Esophagus squamous epithelium (tissue), 5 donors: ENCODE measurements around the gene ADAM12. TPM values are rescaled to one million over a fixed set of nuclear protein-coding genes. Genes with fewer than 3 reads are reported as not detected.

ENCODE experiments used
- DNase-seq: peaks from one replicate; lab custom pipeline; 2025; lab: John Stamatoyannopoulos, UW
- H3K27ac ChIP-seq, 4 donors: fragments of 200-600 bp; sonication (generic); one replicate each; pipeline ENCODE4 v1.5.1; 2016 to 2019; ENCODE audit warnings: mild to moderate bottlenecking in 1 of 4
- H3K27me3 ChIP-seq, 4 donors: fragments of 200-600 bp; sonication (generic); 1 replicate in 3 of 4; 2 replicates in 1 of 4; pipeline versions ENCODE4 v1.5.1 to v1.6.0; 2017 to 2021; ENCODE audit warnings: antibody characterized with exemption in 1 of 4
- H3K36me3 ChIP-seq, 3 donors: fragments of 200-600 bp; sonication (generic); one replicate each; pipeline ENCODE4 v1.5.1; 2016 to 2019
- H3K4me1 ChIP-seq, 3 donors: fragments of 200-600 bp; sonication (generic); one replicate each; pipeline ENCODE4 v1.5.1; 2017 to 2019
- H3K4me3 ChIP-seq, 4 donors: fragments of 200-600 bp; sonication (generic); 1 replicate in 3 of 4; 2 replicates in 1 of 4; pipeline ENCODE4 v1.5.1; 2016 to 2019; ENCODE audit warnings: mild to moderate bottlenecking in 2 of 4, moderate library complexity in 1 of 4
- H3K9me3 ChIP-seq, 3 donors: fragments of 200-600 bp; sonication (generic); one replicate each; pipeline ENCODE4 v1.5.1; 2016 to 2019
- CTCF ChIP-seq, 6 experiments: fragments of 450-650 bp in 4 of 6; fragments of 200-600 bp in 2 of 6; sonication (generic) in 2 of 6; IDR thresholded peaks; one replicate each; pipeline ENCODE4 v1.5.1; 2016 to 2019; ENCODE audit warnings: antibody characterized with exemption in 6 of 6, mild to moderate bottlenecking in 4 of 6, moderate library complexity in 4 of 6
- POLR2A ChIP-seq, 4 donors: fragments of 450-650 bp; IDR thresholded peaks; one replicate each; pipeline ENCODE4 v1.6.1; 2017; ENCODE audit warnings: antibody characterized with exemption in 4 of 4, mild to moderate bottlenecking in 4 of 4, moderate library complexity in 3 of 4
- WGBS, 2 donors: methylation state at CpG; one replicate each; pipeline ENCODE4 v1.1.5; 2018; 5-methylcytosine and 5-hydroxymethylcytosine counted together
- intact Hi-C: fragments of 100-400 bp; cut with DNase I; formaldehyde crosslinking; loops from one replicate; pipeline ENCODE4 v1.15.0; 2022
- total RNA-seq, 4 donors: library from RNA; depleted of rRNA; stranded (reverse); fragments of >200 nt; gene quantifications; one replicate each; pipeline ENCODE4 v1.1.0, GENCODE V29; 2016
- donor health status: DM: yes; HTN: yes; CAD: no.

ADAM12 gene
- total RNA-seq, 4 donors from 2014 or later: 0.57 to 1.1 (median 0.76) TPM; not detected in 1

GRCh38 chr10:125992254-125992653 is 396.0 kb downstream of the ADAM12 start:
- no peaks in the 10 kb centered on the region for H3K27me3 ChIP-seq
- no peak for TF ChIP-seq CTCF (IDR thresholded peaks at IDR 0.05)
- TF ChIP-seq POLR2A (IDR thresholded peaks at IDR 0.05): no peak
- WGBS, 2 donors: 67 to 80% methylated on average over 7 of the region's 7 CpGs
- H3K9me3 ChIP-seq: no peaks in the 10 kb centered on the region
- H3K4me3 ChIP-seq: no peak overlapping the region
- no peak for DNase-seq
- no peaks in the 10 kb centered on the region for H3K36me3 ChIP-seq
- H3K4me1 ChIP-seq: no peaks in the 10 kb centered on the region
- intact Hi-C loops: no loop called here
- H3K27ac ChIP-seq: no peak overlapping the region

GRCh38 chr10:125991392-125991791 is 396.9 kb downstream of the ADAM12 start:
- Histone ChIP-seq H3K27me3 (no peaks in the 10 kb centered on the region), H3K9me3 (no peaks in the 10 kb centered on the region), H3K4me1 (no peaks in the 10 kb centered on the region), H3K36me3 (no peaks in the 10 kb centered on the region), H3K27ac (no peak overlapping the region), H3K4me3 (no peak overlapping the region)
- intact Hi-C loops: no loop called here
- no peak for DNase-seq
- 64 to 67% methylated on average over 1 of the region's 1 CpG for WGBS, 2 donors
- no peak for TF ChIP-seq CTCF (IDR thresholded peaks at IDR 0.05)
- TF ChIP-seq POLR2A (IDR thresholded peaks at IDR 0.05): no peak

DNA sequence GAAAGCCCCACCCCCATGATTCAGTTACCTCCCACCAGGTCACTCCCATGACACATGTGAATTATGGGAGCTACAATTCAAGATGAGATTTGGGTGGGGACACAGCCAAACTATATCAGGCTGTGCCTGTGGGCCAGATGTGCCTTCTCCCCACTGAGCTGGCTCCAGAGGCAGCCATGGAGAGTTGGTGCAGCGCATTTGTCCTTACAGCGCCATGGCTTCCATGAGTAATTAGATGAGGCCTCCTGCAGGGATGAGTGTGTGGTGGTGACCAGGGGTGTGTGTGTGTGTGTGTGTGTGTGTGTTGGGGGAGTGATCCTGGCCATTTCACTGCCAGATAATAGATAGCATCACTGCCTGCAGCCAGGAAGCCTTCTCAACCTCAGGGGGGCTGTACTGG is 397.3 kb downstream of the ADAM12 start:
- TF ChIP-seq CTCF (IDR thresholded peaks at IDR 0.05): no peak
- no peak for TF ChIP-seq POLR2A (IDR thresholded peaks at IDR 0.05)
- WGBS, 2 donors: 100% methylated on average over 2 of the region's 2 CpGs
- Histone ChIP-seq H3K4me3 (no peak overlapping the region), H3K36me3 (no peaks in the 10 kb centered on the region), H3K4me1 (no peaks in the 10 kb centered on the region), H3K27ac (no peak overlapping the region), H3K27me3 (no peaks in the 10 kb centered on the region), H3K9me3 (no peaks in the 10 kb centered on the region)
- intact Hi-C loops: no loop called here
- DNase-seq: no peak

GRCh38 chr10:125989791-125990190 is 398.5 kb downstream of the ADAM12 start:
- intact Hi-C loops: loop anchor here (10.0 kb wide), 1 partner anchor 515 kb away; no protein-coding TSS in a partner anchor
- H3K27me3 ChIP-seq: no peaks in the 10 kb centered on the region
- H3K4me3 ChIP-seq: no peak overlapping the region
- DNase-seq: no peak
- no peaks in the 10 kb centered on the region for H3K9me3 ChIP-seq
- no peaks in the 10 kb centered on the region for H3K4me1 ChIP-seq
- TF ChIP-seq CTCF (IDR thresholded peaks at IDR 0.05): no peak
- no peak for TF ChIP-seq POLR2A (IDR thresholded peaks at IDR 0.05)
- no peak overlapping the region for H3K27ac ChIP-seq
- 91 to 93% methylated on average over 5 of the region's 5 CpGs for WGBS, 2 donors
- H3K36me3 ChIP-seq: no peaks in the 10 kb centered on the region

DNA sequence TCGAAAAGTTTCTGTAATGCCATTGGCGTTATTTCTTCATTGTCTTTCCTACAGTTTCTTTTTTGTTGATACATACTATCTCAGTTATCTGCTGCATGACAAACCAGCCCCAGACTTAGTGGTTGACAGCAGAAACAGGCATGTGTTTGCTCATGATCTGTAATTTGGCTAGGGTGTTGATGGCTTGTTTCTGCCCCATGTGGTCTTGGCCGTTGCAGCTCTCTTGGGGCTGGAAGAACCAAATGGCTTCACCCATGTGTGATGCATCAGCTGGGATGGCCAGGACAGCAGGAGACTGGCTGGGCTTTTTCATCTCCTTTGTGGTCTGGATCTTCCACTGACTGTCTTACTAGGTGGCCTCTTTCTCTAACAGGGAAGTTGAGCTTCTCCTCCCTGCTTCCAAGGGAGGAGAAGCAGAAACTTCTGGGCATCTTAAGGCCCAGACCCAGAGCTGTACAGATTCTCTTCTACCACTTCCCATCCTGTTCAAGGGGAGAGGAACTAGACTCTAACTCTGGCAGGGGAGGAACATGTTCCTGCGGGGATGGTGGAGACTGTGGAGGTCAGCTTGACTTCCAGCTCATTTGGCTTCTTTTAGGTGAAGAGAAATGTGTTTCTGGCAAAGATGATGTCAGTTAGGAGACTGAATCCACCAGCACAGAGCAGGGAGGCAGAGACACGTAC is 402.6 kb downstream of the ADAM12 start:
- Histone ChIP-seq H3K4me3 (no peak overlapping the region), H3K36me3 (no peaks in the 10 kb centered on the region), H3K27ac (no peak overlapping the region), H3K9me3 (no peaks in the 10 kb centered on the region), H3K4me1 (no peaks in the 10 kb centered on the region), H3K27me3 (no peaks in the 10 kb centered on the region)
- intact Hi-C loops: loop anchor here (10.0 kb wide), 1 partner anchor 519 kb away; no protein-coding TSS in a partner anchor
- no peak for TF ChIP-seq POLR2A (IDR thresholded peaks at IDR 0.05)
- no peak for TF ChIP-seq CTCF (IDR thresholded peaks at IDR 0.05)
- DNase-seq: no peak
- 76 to 79% methylated on average over 4 to 5 of the region's 5 CpGs for WGBS, 2 donors
